GM11168 (cell line): ENCODE results near the gene FAM149A.

Source experiments
- in situ Hi-C: fragments of 300-500 bp; cut with MboI; formaldehyde crosslinking; loops from one replicate; pipeline ENCODE4 v1.12.0; 2022; ENCODE audit warnings: low sequenced_read_pairs; ENCODE audit not compliant: unreplicated experiment

Gene FAM149A

GRCh38 chr4:186104890-186105646, 564 bp downstream of the FAM149A start:
- in situ Hi-C loops, result no loop called here

- in situ Hi-C loops, result no loop called here
Observed at GRCh38 chr4:186105647-186106321, 1.3 kb downstream of the FAM149A start.

DNA sequence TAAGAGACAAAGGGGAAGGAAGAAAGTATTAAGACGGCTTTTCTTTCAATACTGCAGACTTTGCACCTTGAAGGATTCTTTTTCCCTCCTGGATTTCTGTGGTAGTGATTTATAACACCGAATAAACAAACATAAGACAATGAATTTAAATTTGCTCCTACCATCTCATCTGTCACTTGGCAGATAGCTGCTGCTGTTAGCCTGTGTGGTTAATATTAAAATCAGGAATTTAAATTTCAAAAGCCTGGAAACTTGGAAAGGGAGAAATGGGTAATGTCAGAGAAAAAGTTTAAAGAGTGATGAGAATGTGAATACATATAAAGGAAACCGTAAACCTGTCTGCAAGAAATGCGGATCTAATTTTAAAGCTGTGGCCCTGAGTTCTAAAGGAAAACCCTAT, 3.4 kb downstream of the FAM149A start:
- in situ Hi-C loops, result no loop called here

DNA sequence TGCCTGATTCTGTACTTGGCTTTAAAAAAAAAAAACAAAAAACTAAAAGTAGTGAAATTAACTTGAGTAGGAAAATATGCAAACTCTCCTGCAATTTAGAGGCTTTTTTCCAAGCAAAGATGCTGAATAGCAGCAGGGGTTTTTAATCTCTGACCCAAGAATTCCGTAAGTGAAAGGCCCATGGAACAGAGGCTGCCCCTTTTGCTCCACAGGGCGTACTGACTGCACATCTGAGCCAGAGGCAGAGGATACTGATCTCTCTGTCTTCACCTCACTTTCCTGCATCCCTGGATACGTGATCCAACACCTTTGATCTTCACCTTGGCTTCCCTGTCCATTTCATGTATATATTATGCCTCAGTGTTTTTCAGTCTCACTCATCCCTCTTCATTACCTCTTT, 3.9 kb downstream of the FAM149A start:
- in situ Hi-C loops, result no loop called here

- in situ Hi-C loops, result no loop called here
Observed at GRCh38 chr4:186109245-186109644, 4.7 kb downstream of the FAM149A start.

DNA sequence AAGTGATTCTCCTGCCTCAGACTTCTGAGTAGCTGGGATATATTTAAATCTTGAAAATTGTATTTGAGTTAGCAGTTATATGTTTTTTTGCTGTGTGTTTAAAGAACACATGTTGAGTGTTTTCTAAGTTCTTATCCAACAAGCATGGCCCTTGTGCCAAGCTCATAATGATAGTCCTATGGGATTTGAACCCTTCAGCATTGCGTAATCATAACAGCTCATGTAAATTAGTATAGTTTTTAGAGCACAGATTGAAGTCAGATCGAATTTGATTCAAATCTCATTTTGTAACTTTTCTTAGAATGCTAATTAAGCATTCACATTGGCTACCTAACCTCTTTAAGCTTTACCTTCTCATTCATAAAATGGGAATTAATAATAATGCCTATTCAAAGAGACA, 12.2 kb downstream of the FAM149A start:
- in situ Hi-C loops, result no loop called here

- in situ Hi-C loops, result no loop called here
Observed at GRCh38 chr4:186118582-186118981, 14.1 kb downstream of the FAM149A start.

DNA sequence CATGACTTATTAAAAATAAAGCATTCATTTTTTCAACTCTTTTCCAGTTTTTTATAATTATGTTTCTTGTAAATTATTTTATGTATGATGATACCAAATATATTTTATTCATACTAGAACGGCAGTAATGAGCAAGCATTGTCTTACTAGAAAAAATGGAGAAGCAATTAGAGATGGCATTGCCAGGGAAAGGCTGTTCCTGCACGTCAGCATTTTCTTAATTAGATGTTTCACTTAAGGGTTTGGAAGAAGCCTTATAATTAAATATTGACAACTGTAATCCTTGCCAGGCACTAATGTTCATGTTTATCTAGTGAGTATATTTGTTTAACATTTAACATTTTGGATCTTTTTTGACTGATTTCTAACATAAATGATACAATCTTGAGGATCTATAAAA, 16.6 kb downstream of the FAM149A start:
- in situ Hi-C loops, result no loop called here

- in situ Hi-C loops, result no loop called here
Observed at GRCh38 chr4:186128842-186129241, 24.3 kb downstream of the FAM149A start.

DNA sequence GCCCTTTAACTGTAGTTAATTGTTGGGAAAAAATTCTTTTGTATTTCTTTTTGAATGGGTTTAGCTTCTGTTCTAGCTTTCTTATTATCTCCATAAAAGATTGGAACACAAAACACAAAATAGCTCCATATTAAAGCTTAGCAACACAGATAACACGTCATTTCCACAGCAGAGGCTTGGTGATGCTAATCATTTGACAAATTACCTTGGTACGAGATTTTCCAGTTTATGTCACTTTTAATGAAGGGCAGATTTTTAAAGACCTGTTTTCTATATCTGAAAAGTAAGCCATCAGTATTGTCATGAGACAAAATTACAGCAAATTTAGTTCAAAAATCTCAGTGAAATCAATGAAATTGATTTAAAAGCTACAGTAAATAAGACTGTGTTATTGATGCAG, 27.4 kb downstream of the FAM149A start:
- in situ Hi-C loops, result no loop called here

DNA sequence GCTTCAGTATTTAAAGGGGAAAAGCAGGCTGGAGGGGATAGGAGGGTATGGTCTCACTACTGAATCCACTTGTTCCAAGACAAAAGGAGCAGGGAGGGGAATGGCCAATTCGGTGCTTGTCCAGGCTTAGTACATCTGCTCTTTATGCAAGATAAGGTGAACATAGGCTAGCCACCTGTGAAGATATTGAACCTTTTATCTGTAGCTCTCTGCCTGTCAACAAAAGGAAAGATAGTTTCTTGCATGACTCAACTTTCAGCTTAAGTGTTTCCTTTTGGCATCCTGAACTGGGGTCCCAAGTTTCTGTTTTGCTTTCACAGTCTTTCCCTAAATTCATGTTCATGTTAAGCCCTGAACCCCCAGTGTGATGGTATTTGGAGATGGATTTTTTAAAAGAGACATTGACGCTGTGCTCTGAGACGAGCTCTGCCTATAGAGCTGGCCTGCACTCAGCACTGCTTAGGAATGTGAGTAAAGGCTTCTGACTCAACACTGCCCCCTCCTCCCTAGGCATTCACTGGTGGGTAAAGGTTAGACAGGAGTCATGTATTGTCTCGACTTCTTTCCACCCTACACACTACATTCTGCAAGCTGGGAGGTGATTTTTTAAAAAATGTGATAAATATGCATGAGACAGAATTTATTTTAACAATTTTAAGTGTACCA, 28.2 kb downstream of the FAM149A start:
- in situ Hi-C loops, result no loop called here

DNA sequence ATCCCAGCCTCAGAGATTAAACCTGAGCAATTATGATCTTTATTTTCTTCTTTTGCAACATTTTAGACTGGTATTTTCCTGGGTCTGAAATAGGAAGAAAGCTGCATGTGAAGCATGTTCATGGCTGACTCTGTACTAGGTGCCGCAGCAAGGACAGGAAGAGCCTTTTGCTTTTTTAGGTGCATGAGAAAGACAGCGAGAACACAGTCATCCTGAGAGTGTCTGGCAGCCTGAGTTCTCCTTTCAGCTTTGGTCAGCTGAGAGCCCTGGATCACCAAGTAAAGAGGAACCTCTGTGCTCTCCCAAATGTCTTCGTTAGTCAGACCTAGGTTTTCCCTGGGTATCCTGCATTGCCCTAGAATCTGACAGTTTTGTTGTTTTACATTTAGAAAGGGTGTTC, 29.8 kb downstream of the FAM149A start:
- in situ Hi-C loops, result no loop called here

DNA sequence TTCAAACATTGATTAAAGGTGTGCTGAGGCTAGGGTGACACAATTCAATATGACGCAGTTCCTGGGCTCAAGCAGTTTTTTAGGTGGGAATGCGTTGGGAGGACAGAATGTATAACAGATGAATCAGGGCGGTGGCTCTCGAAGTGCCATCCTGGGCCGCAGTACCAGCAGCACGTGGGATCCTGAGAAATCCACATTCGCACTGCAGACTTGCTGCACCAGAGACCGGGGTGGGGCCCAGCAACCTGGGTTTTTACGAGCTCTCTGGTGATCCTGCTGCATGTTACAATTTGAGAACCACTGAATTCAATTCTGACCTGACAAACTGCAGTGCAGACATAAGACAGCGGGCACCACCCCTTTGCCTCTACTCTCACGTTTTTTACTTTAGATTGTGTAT, 30.4 kb downstream of the FAM149A start:
- in situ Hi-C loops, result no loop called here

- in situ Hi-C loops, result no loop called here
Observed at GRCh38 chr4:186137196-186137794, 32.8 kb downstream of the FAM149A start.

- in situ Hi-C loops, result loop anchor here (5.0 kb wide), 1 partner anchor 67 kb away; no protein-coding TSS in a partner anchor
Observed at GRCh38 chr4:186144198-186144945, 39.9 kb downstream of the FAM149A start.

- in situ Hi-C loops, result loop anchor here (5.0 kb wide), 1 partner anchor 68 kb away; no protein-coding TSS in a partner anchor
Observed at GRCh38 chr4:186144946-186145569, 40.6 kb downstream of the FAM149A start.

DNA sequence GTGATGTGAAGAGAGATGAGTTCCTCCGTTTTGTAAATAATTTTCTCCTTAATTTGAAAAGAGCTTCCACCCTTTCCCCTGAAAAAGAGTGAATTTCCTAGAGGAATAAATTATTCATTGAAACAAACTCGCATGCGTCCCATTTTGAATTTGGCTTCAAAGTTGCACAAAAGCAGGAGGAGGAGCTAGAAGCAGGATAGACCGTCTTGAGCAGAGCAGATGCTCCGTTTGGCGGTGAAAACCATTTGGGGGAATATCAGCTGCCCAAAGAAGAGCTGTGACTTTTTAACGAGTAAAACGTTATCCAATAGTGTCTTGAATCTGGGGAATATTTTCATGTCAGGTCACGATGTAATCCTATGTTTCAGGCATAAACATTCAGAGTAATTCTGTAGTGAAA, 42.0 kb downstream of the FAM149A start:
- in situ Hi-C loops, result no loop called here

DNA sequence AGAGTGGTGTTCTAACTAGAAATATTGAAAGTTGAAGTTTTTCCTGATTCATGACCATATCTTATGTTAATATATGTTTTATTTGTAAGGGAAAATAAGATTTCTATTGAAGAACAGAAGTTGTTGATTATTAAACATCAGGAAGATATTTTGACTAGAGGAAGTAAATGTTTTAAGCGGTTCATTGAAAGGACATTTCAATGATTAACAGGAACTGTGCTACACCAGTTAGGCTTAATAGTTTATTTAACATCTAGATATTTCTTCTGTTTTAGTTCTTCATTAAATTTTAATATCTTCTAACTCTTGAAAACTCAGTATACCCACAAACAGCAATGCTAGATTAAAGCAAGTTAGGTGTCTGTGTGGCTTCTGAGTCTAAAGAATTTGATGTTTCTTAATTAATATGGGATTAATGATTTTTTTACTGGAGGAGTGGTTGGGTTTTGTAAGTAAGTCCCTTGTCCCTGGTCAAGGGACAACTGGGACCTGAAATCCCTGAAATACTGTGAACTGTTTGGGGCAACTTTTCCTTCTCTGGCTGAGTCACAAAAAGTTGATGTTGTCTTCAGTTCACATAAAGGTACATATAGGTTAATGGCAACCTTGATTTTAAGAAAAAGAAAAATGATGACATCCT, 44.0 kb downstream of the FAM149A start:
- in situ Hi-C loops, result no loop called here

- in situ Hi-C loops, result no loop called here
Observed at GRCh38 chr4:186149872-186150271, 45.4 kb downstream of the FAM149A start.
